A549 (cell line): ENCODE measurements around the gene TMEM141.

Source experiments
- PHF8 ChIP-seq: fragments of 200-600 bp; sonication (generic); IDR thresholded peaks from 2 replicates; pipeline ENCODE4 v1.6.1; 2016; ENCODE audit warnings: low read depth, mild to moderate bottlenecking, antibody characterized with exemption, moderate library complexity, borderline replicate concordance
- RCOR1 ChIP-seq: fragments of 150-350 bp; IDR thresholded peaks from 2 replicates; pipeline ENCODE4 v1.6.1; 2014; ENCODE audit warnings: antibody characterized with exemption, low read length, low read depth
- TF ChIP-seq, protein P1 (sequence below): fragments of >200 bp; sonication (Bioruptor Twin); formaldehyde crosslinking; IDR thresholded peaks from 3 replicates; pipeline ENCODE4 v1.5.1; 2016

DNA sequence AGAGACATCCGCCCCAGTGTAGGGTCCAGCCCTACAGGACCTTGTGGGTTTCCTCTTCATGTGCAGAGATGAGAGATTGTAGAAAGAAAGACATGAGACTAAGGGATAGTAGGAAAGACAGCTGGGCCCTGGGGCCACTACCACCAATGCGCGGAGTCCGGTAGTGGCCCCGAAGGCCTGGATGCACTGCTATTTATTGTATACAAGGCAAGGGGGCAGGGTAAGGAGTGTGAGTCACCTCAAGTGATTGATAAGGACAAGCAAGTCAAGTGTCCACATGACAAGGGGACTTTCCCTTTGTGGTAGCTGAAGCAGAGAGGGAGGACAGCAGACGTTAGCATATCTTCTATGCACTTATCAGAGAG, 6.2 kb upstream of the TMEM141 start:
- TF ChIP-seq RCOR1, result no peak
- TF ChIP-seq, protein P1, sequence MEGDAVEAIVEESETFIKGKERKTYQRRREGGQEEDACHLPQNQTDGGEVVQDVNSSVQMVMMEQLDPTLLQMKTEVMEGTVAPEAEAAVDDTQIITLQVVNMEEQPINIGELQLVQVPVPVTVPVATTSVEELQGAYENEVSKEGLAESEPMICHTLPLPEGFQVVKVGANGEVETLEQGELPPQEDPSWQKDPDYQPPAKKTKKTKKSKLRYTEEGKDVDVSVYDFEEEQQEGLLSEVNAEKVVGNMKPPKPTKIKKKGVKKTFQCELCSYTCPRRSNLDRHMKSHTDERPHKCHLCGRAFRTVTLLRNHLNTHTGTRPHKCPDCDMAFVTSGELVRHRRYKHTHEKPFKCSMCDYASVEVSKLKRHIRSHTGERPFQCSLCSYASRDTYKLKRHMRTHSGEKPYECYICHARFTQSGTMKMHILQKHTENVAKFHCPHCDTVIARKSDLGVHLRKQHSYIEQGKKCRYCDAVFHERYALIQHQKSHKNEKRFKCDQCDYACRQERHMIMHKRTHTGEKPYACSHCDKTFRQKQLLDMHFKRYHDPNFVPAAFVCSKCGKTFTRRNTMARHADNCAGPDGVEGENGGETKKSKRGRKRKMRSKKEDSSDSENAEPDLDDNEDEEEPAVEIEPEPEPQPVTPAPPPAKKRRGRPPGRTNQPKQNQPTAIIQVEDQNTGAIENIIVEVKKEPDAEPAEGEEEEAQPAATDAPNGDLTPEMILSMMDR, result no peak
- no peak for TF ChIP-seq PHF8
